GM18870 (cell line): Measurements from ENCODE around the gene FARS2.

Experiments
- ATAC-seq: cut with Tn5 transposase; IDR thresholded peaks from one replicate; pipeline ENCODE4 v1.9.1; 2021; ENCODE audit warnings: moderate library complexity; ENCODE audit not compliant: unreplicated experiment

FARS2 gene

DNA sequence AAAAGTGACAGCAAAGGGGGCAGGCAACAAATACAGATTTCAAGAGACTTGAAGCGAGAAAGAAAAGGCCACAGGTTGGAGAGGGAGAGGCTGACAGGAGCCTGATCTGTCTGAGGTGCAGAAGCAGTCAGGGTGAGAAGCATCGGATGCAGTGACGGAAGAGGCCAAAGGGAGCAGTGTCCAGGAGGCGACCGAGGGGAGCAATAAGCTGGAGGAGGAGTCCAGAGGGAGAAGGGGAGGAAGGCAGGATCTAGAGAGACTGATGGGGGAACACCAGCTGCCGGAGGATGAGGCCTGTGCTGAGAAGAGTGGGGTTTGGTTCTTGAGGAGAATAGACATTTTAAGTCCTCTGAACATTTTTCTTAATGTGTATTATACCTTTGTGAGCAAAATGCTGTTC lies 23.8 kb downstream of the FARS2 start:
- no peak for ATAC-seq

DNA sequence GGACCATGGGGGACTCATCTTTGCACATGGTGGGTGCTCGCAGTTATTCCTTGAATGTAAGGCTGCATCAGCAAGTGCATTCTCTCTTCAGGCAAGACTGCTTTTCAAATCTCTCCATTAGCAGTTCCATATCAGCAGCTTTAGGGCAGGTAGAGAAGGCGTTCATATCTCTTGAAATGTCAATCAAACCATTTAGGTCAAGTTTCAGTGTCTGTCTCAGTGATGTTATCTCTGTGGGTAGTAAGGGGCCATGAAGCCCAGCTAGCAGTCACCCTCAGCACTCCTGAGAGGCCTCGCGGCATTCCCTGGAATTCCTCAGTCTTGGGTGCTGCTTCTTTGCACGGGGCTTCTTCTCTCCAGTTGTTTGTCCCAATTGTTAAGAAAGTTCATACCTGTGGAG lies 24.2 kb downstream of the FARS2 start:
- ATAC-seq = no peak

DNA sequence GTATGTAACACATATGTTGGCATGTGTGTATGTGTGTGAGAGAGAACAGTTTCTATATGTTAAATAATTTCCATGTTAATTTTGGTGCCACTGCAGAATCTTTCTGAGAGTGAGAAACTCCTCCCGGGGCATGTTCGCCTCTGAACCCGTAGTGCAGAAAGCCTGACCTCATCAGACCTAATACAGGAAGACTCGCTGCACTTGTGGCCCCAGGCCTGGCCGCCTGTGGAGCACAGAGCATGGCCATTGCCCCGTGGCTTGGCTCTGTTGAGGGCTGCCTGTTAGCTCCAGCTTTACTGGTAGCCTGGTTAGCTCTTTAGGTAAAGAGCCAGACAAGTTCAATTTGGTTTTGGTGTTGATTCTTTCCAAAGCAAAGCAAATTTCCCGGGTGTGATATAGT lies 25.5 kb downstream of the FARS2 start:
- no peak for ATAC-seq

DNA sequence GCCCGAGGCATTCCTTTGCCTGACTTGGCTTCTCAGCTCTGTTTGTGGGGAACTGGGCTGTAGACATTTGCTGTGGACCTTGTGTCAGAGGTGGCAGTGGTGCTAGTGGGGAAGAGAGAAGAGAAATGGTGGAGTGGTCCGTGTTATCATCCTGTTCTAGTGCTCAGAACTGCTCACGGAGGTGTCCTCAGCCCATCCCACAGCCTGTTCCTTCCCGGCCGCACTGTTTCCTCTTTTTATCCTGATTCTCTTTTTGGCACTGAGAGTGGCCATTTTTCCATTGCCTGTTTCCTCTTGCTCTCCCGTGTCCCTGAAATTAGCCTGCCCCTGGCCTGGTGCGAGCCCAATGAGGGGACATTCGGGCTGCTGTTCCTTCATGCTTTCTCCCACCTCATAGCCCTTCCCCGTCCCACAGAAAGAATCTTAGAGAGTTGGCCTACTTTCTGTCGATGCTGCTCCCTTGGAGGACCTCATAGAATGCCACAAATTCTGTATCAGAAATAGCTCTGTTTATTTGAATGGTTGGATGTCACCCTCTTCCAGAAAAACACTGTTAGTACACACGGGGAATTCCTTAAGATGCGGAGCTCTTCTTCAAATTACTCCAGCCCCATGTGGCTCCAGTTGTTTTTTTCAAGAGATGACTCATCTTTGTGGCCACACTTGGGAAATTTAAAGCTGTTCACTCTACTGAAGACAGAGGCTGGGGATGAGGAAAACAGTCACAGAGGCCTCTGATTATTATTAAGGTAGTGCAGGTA lies 26.1 kb downstream of the FARS2 start:
- no peak for ATAC-seq

GRCh38 chr6:5287966-5288297 lies 26.6 kb downstream of the FARS2 start:
- no peak for ATAC-seq

DNA sequence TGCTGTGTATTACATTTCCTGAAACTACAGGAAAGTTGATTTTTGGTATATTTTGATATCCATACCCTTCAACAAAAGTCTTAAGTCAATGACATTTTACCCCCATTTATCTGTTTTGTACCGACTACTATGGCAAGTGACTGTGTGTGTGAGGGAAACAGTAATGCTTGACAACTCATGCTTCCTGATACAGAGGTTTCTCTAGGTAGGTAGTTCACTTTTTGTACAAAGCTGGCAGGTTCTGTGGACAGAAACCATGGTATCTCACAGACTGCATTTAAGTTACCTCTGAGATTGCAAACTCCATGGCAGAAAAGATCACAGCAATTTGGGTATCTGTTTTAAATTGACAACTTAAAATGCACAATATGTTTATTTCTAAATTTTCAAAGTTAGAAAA lies 28.8 kb downstream of the FARS2 start:
- no peak for ATAC-seq

GRCh38 chr6:5290500-5290899 lies 29.2 kb downstream of the FARS2 start:
- ATAC-seq = no peak

DNA sequence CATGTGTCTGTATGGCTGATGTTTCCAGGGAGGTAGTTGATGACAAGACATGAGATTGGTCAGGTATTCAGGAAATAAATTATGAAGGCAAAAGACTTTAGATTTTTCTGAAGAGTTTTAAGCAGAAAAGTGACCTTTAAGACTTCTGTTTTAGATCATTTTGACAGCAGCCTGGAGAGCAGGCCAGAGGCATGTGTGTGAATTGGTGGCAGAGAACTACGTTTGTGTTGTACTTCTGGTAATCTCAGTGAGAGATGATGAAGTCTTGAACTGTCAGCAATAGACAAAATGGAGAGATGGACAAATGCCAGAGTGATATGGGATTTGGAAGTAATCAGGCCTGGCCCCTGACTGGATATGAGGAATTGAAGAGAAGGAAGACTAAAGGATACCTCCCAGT lies 30.8 kb downstream of the FARS2 start:
- ATAC-seq = no peak

DNA sequence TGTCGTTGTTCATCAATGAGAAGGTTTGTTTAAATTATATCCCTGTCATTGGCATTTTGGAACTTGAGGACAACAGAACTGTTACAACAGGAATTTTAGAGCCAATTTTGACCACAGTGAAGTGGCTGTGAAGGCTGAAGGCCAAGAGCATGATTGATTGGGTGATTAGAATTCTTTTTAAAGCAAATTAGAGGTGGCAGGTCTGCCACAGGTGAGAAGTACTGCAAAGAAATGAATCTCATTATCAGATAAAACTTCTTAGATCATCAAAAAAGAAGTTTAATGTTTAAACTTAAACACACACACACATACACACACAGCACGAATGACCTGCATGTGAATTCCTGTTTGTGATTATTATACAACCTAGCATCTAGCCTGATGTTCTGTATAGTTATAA lies 32.4 kb downstream of the FARS2 start:
- no peak for ATAC-seq

DNA sequence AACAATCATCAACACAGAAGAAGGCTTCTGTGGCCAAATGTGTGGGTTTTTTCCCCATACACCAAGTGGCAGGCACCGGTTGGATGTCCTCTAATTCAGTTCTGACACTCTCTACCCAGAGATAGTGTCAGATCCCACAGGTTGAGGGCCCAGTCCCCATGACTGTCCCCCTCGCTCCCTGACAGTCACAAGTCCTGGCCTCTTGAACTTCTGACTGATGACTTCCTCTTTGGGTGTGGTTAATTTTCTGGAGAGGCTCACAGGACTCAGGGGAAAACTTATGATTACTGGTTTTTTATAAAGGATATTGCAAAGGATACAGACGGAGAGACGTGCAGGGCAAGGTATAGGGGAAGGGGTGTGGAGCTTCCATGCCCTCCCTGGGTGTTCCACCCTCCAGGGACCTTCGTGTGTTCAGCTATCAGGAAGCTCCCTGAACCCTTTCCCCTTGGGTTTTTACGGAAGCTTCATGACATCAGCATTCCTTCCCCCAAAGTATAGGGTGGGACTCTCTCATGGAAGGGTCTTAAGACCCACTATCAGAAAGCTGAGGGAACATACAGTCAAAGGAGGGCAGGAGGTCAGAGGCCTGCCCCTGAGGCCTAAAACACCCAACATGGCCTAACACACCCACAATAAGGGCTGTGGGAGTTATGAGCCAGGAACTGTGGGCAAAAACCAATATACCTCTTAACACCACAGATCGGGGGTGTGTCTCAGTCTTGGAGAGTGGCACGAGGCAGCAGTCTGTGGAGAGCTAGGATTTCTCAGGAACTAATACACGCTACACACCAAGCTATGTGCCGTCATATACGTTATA lies 33.3 kb downstream of the FARS2 start:
- no peak for ATAC-seq

DNA sequence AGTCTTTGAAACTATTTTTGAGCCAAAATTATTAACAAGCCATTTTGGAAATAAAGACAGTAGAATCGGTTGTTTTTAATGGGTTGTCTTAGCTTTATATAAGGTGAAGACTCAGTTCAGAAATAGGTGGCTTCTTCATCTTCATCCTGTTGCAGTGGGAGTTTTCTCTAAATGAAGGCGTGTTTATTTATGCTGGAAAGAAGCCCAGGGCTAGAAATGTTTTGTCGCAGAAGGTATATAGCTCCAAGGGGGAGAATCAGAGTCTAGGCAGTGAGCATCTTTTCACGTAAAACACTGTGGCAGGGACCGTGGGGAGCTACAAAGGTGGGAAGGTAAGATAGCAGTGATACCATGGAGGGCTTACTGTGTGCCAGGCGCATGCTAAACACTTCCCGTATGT lies 34.3 kb downstream of the FARS2 start:
- ATAC-seq = no peak

DNA sequence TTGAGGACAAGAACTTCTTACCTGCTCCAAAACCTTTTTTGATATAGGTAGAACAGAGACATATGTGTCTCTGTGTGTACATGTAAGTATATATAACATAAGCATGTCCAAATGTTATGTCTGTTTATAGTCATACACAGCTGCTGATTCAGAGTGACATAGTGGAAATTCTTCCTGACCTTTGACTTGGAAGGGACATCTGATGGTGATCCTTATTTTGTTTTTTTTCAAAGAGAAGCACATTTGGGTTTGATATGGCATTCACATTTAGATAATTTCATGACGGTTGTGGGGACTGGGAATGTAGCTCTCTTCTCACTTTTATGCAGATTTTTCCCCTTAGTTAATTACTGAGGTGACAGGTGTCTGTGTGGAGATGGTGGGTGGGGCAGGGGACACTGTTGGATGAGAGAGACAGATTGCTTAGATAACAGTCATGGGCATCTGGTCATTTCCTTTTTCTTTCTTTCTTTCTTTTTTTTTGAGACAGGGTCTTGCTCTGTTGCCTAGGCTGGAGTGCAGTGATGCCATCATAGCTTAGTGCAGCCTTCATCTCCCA lies 39.0 kb downstream of the FARS2 start:
- no peak for ATAC-seq

DNA sequence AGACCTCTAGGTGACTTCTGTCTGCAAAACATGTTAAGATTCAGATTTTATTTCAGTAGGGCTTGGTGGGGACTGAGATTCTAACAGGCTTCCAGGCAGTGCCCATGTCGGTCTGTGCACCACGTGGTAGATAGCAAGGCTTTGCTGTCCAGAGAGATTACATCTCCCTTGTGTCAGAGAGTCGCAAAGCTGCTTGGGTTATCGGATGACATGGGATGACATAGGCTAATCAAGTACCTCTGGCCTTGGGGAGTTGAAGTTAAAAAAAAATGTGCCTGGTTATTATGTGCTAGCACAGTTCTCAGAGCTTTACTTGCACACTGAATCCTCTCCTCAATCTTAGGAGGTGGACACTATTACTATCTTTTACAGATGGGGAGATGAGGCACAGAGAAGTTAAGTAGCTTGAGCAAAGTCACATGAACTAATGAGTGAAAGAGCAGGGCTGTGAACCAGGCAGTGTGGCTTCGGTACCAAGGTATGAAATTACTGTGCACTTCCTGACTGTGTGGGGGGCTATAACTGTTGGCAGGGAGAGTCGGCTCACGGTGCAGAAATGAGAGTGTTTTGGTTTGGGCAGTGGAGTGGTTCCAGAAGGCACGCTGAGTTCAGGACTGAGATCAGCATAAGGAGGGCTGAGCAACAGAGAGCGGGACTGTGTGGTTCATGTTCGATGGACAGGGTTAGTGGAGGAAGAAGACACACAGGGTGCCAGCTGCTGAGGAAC lies 41.1 kb downstream of the FARS2 start:
- peak; percentile 87 for ATAC-seq

GRCh38 chr6:5302995-5303622 lies 41.8 kb downstream of the FARS2 start:
- peak; percentile 61 for ATAC-seq

GRCh38 chr6:5303682-5304081 lies 42.4 kb downstream of the FARS2 start:
- ATAC-seq = no peak

- ATAC-seq = no peak
These were observed 44.8 kb downstream of the FARS2 start for GRCh38 chr6:5305968-5306626.

DNA sequence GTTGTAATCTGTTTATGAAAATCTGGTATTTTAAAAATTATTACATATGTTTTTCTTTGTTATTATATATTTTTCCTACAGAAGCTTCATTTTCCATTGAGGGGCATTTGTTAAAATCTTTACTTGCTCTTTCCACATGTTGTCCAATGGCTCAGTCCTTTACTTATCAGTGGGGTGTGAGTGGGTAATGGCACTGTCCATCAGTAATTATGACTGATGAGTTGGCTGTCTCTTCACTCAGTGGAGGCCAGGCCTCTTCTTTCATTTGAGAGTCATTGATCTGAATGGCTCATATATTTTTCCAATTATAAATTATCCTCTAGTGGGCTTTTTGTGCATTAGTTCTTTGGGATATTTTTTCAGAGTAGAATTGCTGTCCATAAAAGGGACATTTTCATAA lies 45.7 kb downstream of the FARS2 start:
- ATAC-seq = no peak

DNA sequence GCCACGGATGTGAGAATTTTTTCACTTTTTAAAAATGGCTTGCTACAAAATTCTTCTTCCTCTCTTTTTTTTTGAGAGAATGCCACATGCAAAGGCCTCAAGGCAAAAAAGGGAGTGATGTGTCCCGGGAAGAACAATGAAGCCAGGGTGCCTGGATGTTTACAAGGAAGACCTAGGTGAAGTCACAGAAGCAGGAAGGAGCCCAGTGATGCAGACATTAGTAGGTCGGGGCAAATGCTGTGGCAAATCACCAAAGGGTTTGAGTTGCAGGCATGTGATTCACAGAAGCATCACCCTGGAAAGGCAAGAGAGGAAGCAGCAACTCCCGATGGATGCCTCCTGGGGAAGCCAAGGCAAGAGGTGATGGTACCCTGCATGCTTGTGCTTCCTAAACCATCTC lies 46.8 kb downstream of the FARS2 start:
- ATAC-seq = no peak

DNA sequence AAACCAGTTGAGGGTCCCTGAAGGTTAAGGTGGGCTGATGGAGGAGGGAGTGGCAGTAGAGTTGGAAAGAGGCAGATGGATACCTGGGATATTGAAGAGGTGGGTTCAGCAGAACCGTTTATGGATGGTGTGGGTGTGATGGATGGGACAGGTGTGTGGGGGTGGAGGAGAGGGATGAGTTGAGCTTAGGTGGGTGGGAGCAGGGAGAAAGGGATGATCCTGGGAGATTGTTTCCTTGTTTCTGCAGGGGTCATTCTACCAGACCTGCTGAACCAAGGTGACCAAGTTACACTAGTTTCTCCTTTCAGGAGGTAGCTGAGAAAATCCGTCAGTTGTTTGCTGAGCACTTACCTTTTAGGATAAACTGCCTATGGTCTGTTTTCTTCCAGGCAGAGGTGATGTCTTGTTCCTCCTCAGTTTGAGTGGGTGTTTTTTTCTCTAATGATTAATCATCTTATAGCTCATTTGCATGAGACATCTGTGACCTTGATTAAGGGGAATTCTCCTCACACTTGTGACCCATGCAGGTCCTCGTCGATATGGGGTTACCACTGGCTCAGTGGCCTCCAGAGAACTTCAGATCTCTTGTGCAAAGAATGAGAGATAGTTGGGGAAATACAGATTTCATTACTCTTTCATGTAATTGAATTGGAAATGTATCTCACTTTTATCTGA lies 53.0 kb downstream of the FARS2 start:
- peak; percentile 50 for ATAC-seq

- no peak for ATAC-seq
These were observed 54.6 kb downstream of the FARS2 start for GRCh38 chr6:5315881-5316280.
